Pons (tissue), 1 donor: ENCODE results near the gene ARHGEF33.

Experiments
- DNase-seq: peaks from one replicate; pipeline ENCODE4 v3.0.0-alpha.2; 2016; ENCODE audit warnings: low spot score

The ARHGEF33 gene

GRCh38 chr2:39017334-39017733, 127.7 kb downstream of the ARHGEF33 start:
- DNase-seq = no peak

DNA sequence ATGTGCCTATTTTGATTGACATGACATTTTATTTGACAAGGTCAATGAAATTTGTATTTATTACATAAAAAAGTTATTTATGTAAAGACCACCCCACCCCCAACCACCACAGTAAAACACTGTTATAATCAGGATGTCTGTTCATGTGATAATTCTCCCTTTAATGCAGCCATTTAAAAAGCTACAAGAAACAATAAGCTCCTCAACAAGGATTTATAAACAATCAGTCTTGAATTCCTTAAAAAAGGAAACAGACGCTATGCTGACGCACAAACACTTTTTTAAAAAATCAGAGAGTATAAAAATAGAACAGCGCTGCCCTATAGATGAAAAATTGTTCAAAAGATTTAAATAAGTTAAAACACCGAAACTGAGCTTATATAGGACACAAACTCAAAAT, 129.0 kb downstream of the ARHGEF33 start:
- no peak for DNase-seq

- no peak for DNase-seq
Measured at GRCh38 chr2:39020383-39020782, 130.7 kb downstream of the ARHGEF33 start.

- DNase-seq = no peak
Measured at GRCh38 chr2:39022642-39023235, 133.1 kb downstream of the ARHGEF33 start.

- no peak for DNase-seq
Measured at GRCh38 chr2:39023649-39024048, 134.0 kb downstream of the ARHGEF33 start.

GRCh38 chr2:39024833-39025232, 135.2 kb downstream of the ARHGEF33 start:
- DNase-seq = no peak
